SU-DHL-6 (cell line): ENCODE data around the gene WWC1.

Experiments
- H2AFZ ChIP-seq: fragments of 200-600 bp; sonication (generic); 2 replicates; pipeline ENCODE4 v1.6.1; 2014; ENCODE audit warnings: low read depth, mild to moderate bottlenecking, moderate library complexity, mixed read lengths, antibody characterized with exemption, low read length; ENCODE audit not compliant: severe bottlenecking
- H3F3A ChIP-seq: fragments of 200-600 bp; shearing (Covaris generic); 2 replicates; pipeline ENCODE4 v1.6.0; 2016; ENCODE audit warnings: antibody characterized with exemption, mild to moderate bottlenecking; ENCODE audit not compliant: insufficient read depth
- H3K27ac ChIP-seq: fragments of 200-600 bp; sonication (generic); 2 replicates; pipeline ENCODE4 v1.5.1; 2016; ENCODE audit warnings: low read depth, mild to moderate bottlenecking, low read length, moderate library complexity, mixed read lengths
- H3K27me3 ChIP-seq: fragments of 200-600 bp; sonication (generic), shearing (Covaris generic); 2 replicates; pipeline ENCODE4 v1.6.0; 2014; ENCODE audit warnings: mild to moderate bottlenecking, low read length
- H3K36me3 ChIP-seq: fragments of 200-600 bp; sonication (generic); 2 replicates; pipeline ENCODE4 v1.6.1; 2014; ENCODE audit warnings: mild to moderate bottlenecking, low read length, mixed read lengths
- H3K4me2 ChIP-seq: fragments of 300-600, 200-600 bp; shearing (Covaris generic), sonication (generic); 2 replicates; pipeline ENCODE4 v1.6.0; 2014; ENCODE audit warnings: low read length, low read depth, mild to moderate bottlenecking; ENCODE audit not compliant: poor library complexity, severe bottlenecking
- H3K4me3 ChIP-seq: fragments of 200-600 bp; sonication (generic); 2 replicates; pipeline ENCODE4 v1.5.1; 2014; ENCODE audit warnings: antibody characterized with exemption, low read length, mild to moderate bottlenecking, mixed read lengths; ENCODE audit not compliant: insufficient read depth, poor library complexity, severe bottlenecking
- H3K79me2 ChIP-seq: fragments of 200-600 bp; sonication (generic); 2 replicates; pipeline ENCODE4 v1.6.1; 2014; ENCODE audit warnings: mild to moderate bottlenecking, low read length, moderate library complexity; ENCODE audit not compliant: insufficient read depth
- H3K9ac ChIP-seq: fragments of 200-600 bp; sonication (generic); 2 replicates; pipeline ENCODE4 v1.7.0; 2014; ENCODE audit warnings: mild to moderate bottlenecking, low read length
- H3K9me2 ChIP-seq: fragments of 200-600 bp; sonication (generic); replicated peaks from 2 replicates; pipeline ENCODE4 v1.6.1; 2014; ENCODE audit warnings: low read length; ENCODE audit not compliant: insufficient read depth
- H3K9me3 ChIP-seq: fragments of 200-600 bp; sonication (generic); 2 replicates; pipeline ENCODE4 v1.6.1; 2014; ENCODE audit warnings: low read length, mixed read lengths; ENCODE audit not compliant: insufficient read depth
- H4K20me1 ChIP-seq: fragments of 200-600 bp; sonication (generic); 2 replicates; pipeline ENCODE4 v1.6.1; 2014; ENCODE audit warnings: low read depth, mild to moderate bottlenecking, antibody characterized with exemption, low read length, moderate library complexity, mixed read lengths
- EZH2phosphoT487 ChIP-seq: fragments of 200-600 bp; sonication (generic), shearing (Covaris generic); conservative IDR thresholded peaks from 2 replicates; pipeline ENCODE4 v1.6.1; 2018; ENCODE audit warnings: mild to moderate bottlenecking, antibody characterized with exemption, low read length, moderate library complexity, mixed read lengths
- TF ChIP-seq, protein P1 (sequence below): fragments of 200-600 bp; sonication (generic); IDR thresholded peaks from one replicate; pipeline ENCODE4 v1.5.1; 2017; ENCODE audit warnings: antibody characterized with exemption, mild to moderate bottlenecking, low read length, moderate library complexity; ENCODE audit not compliant: insufficient read depth, poor library complexity, severe bottlenecking

WWC1 gene

DNA sequence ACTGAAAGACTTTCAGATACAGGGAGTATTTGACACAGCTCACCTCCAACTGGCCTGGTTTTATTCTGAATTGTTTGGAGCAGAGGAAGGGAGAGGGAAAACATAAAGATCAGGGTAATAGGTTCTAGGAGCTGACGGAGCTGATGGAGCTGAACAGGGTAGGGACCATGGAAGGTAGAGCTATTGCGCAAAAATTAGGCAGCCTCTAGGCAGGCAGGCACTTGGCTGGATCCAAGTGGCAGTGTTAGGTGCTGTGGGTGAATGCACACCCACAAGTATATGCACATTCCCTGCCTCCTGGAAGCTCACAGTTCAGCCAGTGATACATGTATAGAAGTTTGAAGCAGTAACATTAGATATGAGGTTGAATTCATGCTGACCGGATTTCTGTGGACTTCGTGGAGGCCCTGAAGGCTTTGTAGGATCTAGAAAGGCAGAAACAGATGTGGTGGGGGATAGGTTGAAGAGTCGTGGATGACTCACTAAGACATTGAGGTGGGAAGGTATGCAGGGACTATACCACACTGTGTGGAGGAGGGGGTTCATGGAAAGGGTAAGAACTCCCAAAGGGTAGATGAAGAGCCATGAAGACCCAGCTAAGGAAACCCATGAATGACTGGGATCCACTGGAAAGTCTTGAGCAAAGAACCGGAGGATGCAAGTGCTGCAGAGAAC is 50.8 kb downstream of the WWC1 start:
- Histone ChIP-seq H2AFZ (no peak overlapping the region), H3K4me3 (no peak overlapping the region), H3K27ac (no peak overlapping the region), H3K79me2 (no peaks in the 10 kb centered on the region), H3K27me3 (no peaks in the 10 kb centered on the region), H3F3A (no peaks in the 10 kb centered on the region), H3K9ac (no peak overlapping the region), H3K9me3 (no peaks in the 10 kb centered on the region), H3K9me2 (no peaks in the 10 kb centered on the region), H3K36me3 (no peaks in the 10 kb centered on the region), H3K4me2 (no peak overlapping the region), H4K20me1 (no peaks in the 10 kb centered on the region)
- TF ChIP-seq, protein P1, sequence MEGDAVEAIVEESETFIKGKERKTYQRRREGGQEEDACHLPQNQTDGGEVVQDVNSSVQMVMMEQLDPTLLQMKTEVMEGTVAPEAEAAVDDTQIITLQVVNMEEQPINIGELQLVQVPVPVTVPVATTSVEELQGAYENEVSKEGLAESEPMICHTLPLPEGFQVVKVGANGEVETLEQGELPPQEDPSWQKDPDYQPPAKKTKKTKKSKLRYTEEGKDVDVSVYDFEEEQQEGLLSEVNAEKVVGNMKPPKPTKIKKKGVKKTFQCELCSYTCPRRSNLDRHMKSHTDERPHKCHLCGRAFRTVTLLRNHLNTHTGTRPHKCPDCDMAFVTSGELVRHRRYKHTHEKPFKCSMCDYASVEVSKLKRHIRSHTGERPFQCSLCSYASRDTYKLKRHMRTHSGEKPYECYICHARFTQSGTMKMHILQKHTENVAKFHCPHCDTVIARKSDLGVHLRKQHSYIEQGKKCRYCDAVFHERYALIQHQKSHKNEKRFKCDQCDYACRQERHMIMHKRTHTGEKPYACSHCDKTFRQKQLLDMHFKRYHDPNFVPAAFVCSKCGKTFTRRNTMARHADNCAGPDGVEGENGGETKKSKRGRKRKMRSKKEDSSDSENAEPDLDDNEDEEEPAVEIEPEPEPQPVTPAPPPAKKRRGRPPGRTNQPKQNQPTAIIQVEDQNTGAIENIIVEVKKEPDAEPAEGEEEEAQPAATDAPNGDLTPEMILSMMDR = no peak
- TF ChIP-seq EZH2phosphoT487 = no peak

DNA sequence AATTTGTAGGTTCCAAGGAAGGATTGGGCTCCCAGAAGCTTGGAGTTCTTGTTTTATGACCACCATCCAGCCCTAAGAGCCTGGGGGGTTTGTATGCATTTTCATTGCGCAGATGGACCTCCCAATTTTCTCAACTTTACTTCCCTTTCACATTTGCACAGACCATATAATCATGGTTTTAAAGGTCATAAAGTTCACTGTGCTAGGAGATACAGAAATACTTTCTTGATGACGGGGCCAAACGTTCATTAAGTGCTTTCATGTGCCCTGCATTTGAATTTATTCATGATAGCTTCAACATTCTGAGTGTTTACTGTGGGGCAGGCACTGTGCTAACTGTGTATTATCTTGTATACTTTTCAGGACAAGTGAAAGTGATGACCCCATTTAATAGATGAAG is 51.5 kb downstream of the WWC1 start:
- Histone ChIP-seq H3K9ac (no peak overlapping the region), H3K27ac (no peak overlapping the region), H4K20me1 (no peaks in the 10 kb centered on the region), H3K79me2 (no peaks in the 10 kb centered on the region), H3F3A (no peaks in the 10 kb centered on the region), H3K9me2 (no peaks in the 10 kb centered on the region), H3K4me2 (no peak overlapping the region), H3K36me3 (no peaks in the 10 kb centered on the region), H3K27me3 (no peaks in the 10 kb centered on the region), H2AFZ (no peak overlapping the region), H3K4me3 (no peak overlapping the region), H3K9me3 (no peaks in the 10 kb centered on the region)
- TF ChIP-seq, protein P1 = no peak
- TF ChIP-seq EZH2phosphoT487 = no peak

- Histone ChIP-seq H3K9ac (no peak overlapping the region), H3F3A (no peaks in the 10 kb centered on the region), H3K36me3 (no peaks in the 10 kb centered on the region), H4K20me1 (no peaks in the 10 kb centered on the region), H3K4me3 (no peak overlapping the region), H3K4me2 (no peak overlapping the region), H3K9me2 (no peaks in the 10 kb centered on the region), H3K79me2 (no peaks in the 10 kb centered on the region), H3K9me3 (no peaks in the 10 kb centered on the region), H3K27me3 (no peaks in the 10 kb centered on the region), H3K27ac (no peak overlapping the region), H2AFZ (no peak overlapping the region)
- TF ChIP-seq, protein P1 = no peak
- TF ChIP-seq EZH2phosphoT487 = no peak
Measured at GRCh38 chr5:168346417-168346816, 55.0 kb downstream of the WWC1 start.
